Vagina (tissue), 2 donors: ENCODE results near the gene SNED1. TPM values are rescaled to one million over a fixed set of nuclear protein-coding genes. Genes with fewer than 3 reads are reported as not detected.

Source experiments
- DNase-seq, 2 donors: peaks; one replicate each; pipeline ENCODE4 v3.0.0-alpha.2; 2017; ENCODE audit errors: extremely low spot score in 2 of 2
- H3K27ac ChIP-seq: fragments of 200-600 bp; sonication (generic); one replicate; pipeline ENCODE4 v1.5.1; 2019
- H3K27me3 ChIP-seq: fragments of 200-600 bp; sonication (generic); one replicate; pipeline ENCODE4 v1.5.1; 2019
- H3K36me3 ChIP-seq, 2 donors: fragments of 200-600 bp; sonication (generic); one replicate each; pipeline ENCODE4 v1.5.1; 2017 to 2019
- H3K4me1 ChIP-seq: fragments of 200-600 bp; sonication (generic); one replicate; pipeline ENCODE4 v1.5.1; 2019
- H3K4me3 ChIP-seq, 2 donors: fragments of 200-600 bp; sonication (generic); 1 replicate in 1 of 2; 2 replicates in 1 of 2; pipeline ENCODE4 v1.5.1; 2016 to 2019
- H3K9me3 ChIP-seq: fragments of 200-600 bp; sonication (generic); one replicate; pipeline ENCODE4 v1.5.1; 2019
- POLR2A ChIP-seq, 2 donors: fragments of 450-650 bp; IDR thresholded peaks; one replicate each; pipeline ENCODE4 v1.6.1; 2017; ENCODE audit warnings: antibody characterized with exemption in 2 of 2, mild to moderate bottlenecking in 2 of 2, moderate library complexity in 2 of 2
- POLR2AphosphoS5 ChIP-seq, 2 donors: sonication (generic); formaldehyde crosslinking; IDR thresholded peaks; one replicate each; pipeline ENCODE4 v1.9.0; 2017; ENCODE audit warnings: antibody characterized with exemption in 2 of 2, mild to moderate bottlenecking in 2 of 2, low read depth in 1 of 2; ENCODE audit not compliant: insufficient read depth in 1 of 2
- intact Hi-C: fragments of 100-400 bp; cut with DNase I; formaldehyde crosslinking; loops from one replicate; pipeline ENCODE4 v1.15.1; 2023
- total RNA-seq: library from RNA; depleted of rRNA; stranded (reverse); fragments of >200 nt; gene quantifications from one replicate; pipeline ENCODE4 v1.2.3, GENCODE V29; 2016
- TF ChIP-seq, protein P1 (sequence below), 3 experiments: fragments of 450-650 bp in 2 of 3; fragments of 200-600 bp in 1 of 3; sonication (generic) in 1 of 3; IDR thresholded peaks; one replicate each; pipeline ENCODE4 v1.5.1; 2017 to 2019; ENCODE audit warnings: antibody characterized with exemption in 3 of 3, mild to moderate bottlenecking in 2 of 3, moderate library complexity in 2 of 3

The SNED1 gene
- total RNA-seq, 1 donor from 2014 or later, result 55.5 TPM

DNA sequence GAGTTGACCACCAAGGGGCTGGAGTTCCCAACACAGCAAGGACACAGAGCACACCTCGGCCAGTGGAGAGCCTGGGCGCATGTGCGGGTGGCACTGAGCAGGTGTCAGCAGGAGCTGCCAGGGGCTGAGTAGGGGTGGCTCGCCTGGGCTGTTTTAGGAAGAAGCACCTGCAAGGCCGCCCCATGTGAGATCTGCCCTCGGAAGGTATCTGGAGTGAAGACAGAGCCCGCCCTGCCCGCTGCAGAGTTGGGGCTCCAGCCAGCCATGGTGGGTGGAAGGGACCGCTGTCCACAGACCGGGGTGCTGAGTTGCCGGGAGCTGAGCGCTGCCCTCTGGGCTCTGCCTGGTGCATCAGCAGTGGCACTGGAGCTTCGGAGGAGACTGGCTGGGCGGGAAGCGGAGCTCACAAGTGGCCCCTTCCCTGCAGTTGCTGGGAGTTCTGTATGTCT is 68.5 kb downstream of the SNED1 start:
- Histone ChIP-seq H3K9me3 (no peaks in the 10 kb centered on the region), H3K4me1 (peaks cover 21% of the 10 kb centered on the region), H3K27me3 (no peaks in the 10 kb centered on the region), H3K36me3 (peaks cover 0 to 35% of the 10 kb centered on the region in 2 donors), H3K27ac (no peak overlapping the region), H3K4me3 (no peak overlapping the region)
- DNase-seq, result peak in 1 of 2 donors; percentile 81
- intact Hi-C loops, result no loop called here
- TF ChIP-seq POLR2A (IDR thresholded peaks at IDR 0.05), result no peak
- no peak for TF ChIP-seq POLR2AphosphoS5 (IDR thresholded peaks at IDR 0.05; ENCODE audit: insufficient read depth in 1 of 2, low read depth in 1 of 2)
- TF ChIP-seq, protein P1, sequence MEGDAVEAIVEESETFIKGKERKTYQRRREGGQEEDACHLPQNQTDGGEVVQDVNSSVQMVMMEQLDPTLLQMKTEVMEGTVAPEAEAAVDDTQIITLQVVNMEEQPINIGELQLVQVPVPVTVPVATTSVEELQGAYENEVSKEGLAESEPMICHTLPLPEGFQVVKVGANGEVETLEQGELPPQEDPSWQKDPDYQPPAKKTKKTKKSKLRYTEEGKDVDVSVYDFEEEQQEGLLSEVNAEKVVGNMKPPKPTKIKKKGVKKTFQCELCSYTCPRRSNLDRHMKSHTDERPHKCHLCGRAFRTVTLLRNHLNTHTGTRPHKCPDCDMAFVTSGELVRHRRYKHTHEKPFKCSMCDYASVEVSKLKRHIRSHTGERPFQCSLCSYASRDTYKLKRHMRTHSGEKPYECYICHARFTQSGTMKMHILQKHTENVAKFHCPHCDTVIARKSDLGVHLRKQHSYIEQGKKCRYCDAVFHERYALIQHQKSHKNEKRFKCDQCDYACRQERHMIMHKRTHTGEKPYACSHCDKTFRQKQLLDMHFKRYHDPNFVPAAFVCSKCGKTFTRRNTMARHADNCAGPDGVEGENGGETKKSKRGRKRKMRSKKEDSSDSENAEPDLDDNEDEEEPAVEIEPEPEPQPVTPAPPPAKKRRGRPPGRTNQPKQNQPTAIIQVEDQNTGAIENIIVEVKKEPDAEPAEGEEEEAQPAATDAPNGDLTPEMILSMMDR (IDR thresholded peaks at IDR 0.05), result no peak

DNA sequence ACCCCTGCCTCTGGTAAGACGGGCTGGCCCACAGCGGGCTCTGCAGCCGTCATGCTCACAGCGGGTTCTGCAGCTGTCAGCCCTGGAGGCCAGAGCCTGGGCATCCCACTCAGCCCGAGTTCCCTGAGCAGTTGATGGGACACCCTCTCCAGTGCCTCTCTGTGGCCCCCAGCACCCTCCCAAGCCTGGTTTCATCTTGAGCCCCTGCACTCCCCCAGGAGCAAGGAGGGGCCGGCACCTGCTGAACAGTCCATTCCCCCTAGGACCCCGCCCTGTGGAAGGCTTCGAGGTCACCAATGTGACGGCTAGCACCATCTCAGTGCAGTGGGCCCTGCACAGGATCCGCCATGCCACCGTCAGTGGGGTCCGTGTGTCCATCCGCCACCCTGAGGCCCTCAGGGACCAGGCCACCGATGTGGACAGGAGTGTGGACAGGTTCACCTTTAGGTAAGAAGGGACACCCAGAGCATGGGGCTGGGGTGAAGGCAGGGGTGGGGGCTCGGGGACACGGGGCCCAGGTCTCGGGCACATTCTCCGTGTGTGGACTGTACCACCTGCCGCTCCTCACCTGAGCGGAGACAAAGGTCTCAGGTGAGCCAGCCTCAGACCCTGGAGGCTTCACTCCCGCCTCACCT is 69.2 kb downstream of the SNED1 start:
- TF ChIP-seq POLR2AphosphoS5 (IDR thresholded peaks at IDR 0.05; ENCODE audit: insufficient read depth in 1 of 2, low read depth in 1 of 2), result no peak
- TF ChIP-seq, protein P1 (IDR thresholded peaks at IDR 0.05), result no peak
- no peak for TF ChIP-seq POLR2A (IDR thresholded peaks at IDR 0.05)
- H3K36me3 ChIP-seq, result peaks cover 0 to 37% of the 10 kb centered on the region in 2 donors
- intact Hi-C loops, result no loop called here

DNA sequence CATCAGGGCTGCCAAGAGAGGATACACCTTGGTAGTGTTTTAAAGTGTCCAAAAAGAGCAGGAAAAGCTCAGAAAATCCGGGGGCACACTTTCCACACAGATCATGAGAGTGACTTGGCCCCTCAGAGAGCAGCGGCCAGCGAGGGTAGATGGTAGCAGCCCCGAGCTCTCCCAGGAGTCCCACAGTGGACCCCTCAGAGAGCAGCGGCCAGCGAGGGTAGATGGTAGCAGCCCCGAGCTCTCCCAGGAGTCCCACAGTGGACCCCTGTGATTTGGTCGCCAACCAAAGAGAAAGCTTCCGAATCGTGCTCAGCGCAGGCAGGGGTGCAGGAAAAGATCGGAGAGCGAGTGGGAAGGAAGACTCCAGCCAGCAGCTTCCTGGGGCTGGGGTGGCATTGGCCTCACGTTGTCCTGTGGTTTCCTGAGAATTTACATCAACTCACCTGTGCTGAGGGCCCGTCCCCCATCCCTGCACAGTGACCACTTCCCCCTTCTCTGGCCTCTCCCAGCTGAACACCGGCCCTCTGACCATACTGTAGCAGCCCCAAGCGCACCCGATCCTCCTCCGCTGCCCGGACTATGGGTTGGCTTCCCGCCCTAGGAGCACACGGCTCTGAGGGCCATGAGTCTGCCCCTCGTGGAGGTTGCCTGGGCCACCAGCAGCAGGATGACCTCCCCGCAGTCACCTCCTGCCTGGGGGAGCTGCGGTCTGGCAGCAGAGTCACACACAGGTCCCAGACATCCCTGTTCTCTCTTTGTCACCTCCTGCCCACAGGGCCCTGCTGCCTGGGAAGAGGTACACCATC is 69.9 kb downstream of the SNED1 start:
- H3K27ac ChIP-seq, result no peak overlapping the region
- H3K36me3 ChIP-seq, result peaks cover 0 to 39% of the 10 kb centered on the region in 2 donors
- H3K9me3 ChIP-seq, result no peaks in the 10 kb centered on the region
- TF ChIP-seq POLR2AphosphoS5 (IDR thresholded peaks at IDR 0.05; ENCODE audit: insufficient read depth in 1 of 2, low read depth in 1 of 2) (no peak), POLR2A (IDR thresholded peaks at IDR 0.05) (no peak)
- TF ChIP-seq, protein P1 (IDR thresholded peaks at IDR 0.05), result no peak
- H3K4me3 ChIP-seq, result no peak overlapping the region
- intact Hi-C loops, result no loop called here
- peaks cover 12% of the 10 kb centered on the region for H3K4me1 ChIP-seq
- no peaks in the 10 kb centered on the region for H3K27me3 ChIP-seq
- DNase-seq, result no peak

More for the DNA sequence above, 69.2 kb downstream of the SNED1 start:
- H3K27ac ChIP-seq, result no peak overlapping the region
- H3K4me3 ChIP-seq, result no peak overlapping the region
- DNase-seq, result peak in 1 of 2 donors; percentile 81
- H3K9me3 ChIP-seq, result no peaks in the 10 kb centered on the region
- H3K4me1 ChIP-seq, result peaks cover 19% of the 10 kb centered on the region
- no peaks in the 10 kb centered on the region for H3K27me3 ChIP-seq

DNA sequence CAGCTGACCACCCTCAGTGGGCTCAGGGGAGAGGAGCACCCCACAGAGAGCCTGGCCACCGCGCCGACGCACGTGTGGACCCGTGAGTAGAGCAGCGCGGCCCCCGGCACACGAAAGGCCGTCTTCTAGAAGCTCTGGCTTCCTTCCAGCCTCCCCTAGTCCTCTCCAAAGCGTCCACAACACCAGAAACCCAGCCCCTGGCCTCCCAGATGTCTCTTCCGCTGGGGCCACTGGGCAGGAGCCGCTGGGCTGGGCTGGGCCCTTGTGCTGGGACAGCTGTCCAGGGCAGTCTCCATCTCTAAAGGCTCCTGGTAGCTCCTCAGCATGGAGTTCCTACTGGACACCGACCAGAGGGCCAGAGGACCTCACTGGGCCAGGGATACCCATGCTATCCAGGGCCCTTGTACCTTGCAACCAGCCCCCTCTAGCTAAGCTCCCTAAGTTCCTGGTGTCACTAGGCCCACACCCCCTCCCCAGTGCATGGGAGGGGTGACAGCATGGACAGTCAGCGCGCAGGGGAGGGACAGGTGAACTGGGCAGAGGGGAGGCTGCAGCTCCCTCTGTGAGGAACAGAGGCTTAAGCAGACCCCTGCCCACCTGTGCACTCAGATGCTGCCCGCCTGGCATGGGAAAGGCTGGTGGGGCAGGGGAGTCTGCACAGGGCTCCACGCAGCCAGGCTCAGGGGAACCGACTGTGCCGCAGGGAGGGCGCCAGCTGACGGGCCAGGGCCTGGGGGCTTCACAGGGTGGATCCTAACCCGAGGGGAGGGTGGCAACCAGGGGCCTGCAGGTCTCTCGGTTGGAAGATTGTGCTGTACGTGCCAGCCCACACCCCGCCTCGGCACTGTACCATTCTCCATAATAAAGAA is 70.8 kb downstream of the SNED1 start:
- Histone ChIP-seq H3K4me1 (peaks cover 3% of the 10 kb centered on the region), H3K9me3 (no peaks in the 10 kb centered on the region), H3K27ac (no peak overlapping the region), H3K36me3 (peaks cover 0 to 48% of the 10 kb centered on the region in 2 donors), H3K4me3 (no peak overlapping the region), H3K27me3 (no peaks in the 10 kb centered on the region)
- intact Hi-C loops, result no loop called here
- no peak for TF ChIP-seq POLR2A (IDR thresholded peaks at IDR 0.05)
- TF ChIP-seq, protein P1 (IDR thresholded peaks at IDR 0.05), result no peak
- TF ChIP-seq POLR2AphosphoS5 (IDR thresholded peaks at IDR 0.05; ENCODE audit: insufficient read depth in 1 of 2, low read depth in 1 of 2), result no peak
- DNase-seq, result peak; percentile 52 to 95
